Measurements from ENCODE around the gene RASSF6. TPM values are rescaled to one million over a fixed set of nuclear protein-coding genes. Genes with fewer than 3 reads are reported as not detected.

RASSF6 gene
- total RNA-seq, 1 donor = not detected

- H3K4me1 ChIP-seq (ENCODE audit: insufficient read depth, low read length) = no peaks in the 10 kb centered on the region
- H4K20me1 ChIP-seq (ENCODE audit: insufficient read depth, low read length) = no peaks in the 10 kb centered on the region
Measured at GRCh38 chr4:73544620-73545019, 75.6 kb downstream of the RASSF6 start.

DNA sequence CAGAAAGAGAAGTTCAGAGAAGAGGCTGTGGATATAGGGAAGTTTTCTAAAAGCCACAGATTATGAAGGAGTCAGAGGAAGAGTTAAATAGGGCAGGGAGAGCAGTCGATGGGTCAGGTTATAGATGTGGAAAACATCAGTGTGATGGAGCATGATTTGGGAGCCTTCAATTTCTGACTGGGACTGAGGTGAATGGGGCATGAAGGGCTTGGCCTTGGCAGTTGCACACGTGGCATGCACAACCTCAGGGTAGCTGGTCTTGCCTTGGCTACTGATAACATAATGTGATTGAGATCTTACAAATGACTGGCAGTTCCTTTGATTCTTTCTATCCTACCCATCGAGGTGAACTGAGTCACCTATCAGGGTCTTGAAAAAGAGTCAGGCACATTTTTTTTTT lies 79.0 kb downstream of the RASSF6 start:
- no peaks in the 10 kb centered on the region for H3K9me3 ChIP-seq (ENCODE audit: low read depth, low read length)
- no peaks in the 10 kb centered on the region for H4K20me1 ChIP-seq (ENCODE audit: insufficient read depth, low read length)
- H3K27ac ChIP-seq (ENCODE audit: low read depth, low read length) = no peak overlapping the region
- H3K27me3 ChIP-seq (ENCODE audit: insufficient read depth, low read length) = peaks cover 6% of the 10 kb centered on the region
- no peak overlapping the region for H2AFZ ChIP-seq (ENCODE audit: low read length)
- H3K4me2 ChIP-seq (ENCODE audit: insufficient read depth, low read length) = no peak overlapping the region
- TF ChIP-seq, protein P1, sequence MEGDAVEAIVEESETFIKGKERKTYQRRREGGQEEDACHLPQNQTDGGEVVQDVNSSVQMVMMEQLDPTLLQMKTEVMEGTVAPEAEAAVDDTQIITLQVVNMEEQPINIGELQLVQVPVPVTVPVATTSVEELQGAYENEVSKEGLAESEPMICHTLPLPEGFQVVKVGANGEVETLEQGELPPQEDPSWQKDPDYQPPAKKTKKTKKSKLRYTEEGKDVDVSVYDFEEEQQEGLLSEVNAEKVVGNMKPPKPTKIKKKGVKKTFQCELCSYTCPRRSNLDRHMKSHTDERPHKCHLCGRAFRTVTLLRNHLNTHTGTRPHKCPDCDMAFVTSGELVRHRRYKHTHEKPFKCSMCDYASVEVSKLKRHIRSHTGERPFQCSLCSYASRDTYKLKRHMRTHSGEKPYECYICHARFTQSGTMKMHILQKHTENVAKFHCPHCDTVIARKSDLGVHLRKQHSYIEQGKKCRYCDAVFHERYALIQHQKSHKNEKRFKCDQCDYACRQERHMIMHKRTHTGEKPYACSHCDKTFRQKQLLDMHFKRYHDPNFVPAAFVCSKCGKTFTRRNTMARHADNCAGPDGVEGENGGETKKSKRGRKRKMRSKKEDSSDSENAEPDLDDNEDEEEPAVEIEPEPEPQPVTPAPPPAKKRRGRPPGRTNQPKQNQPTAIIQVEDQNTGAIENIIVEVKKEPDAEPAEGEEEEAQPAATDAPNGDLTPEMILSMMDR (IDR thresholded peaks at IDR 0.05; ENCODE audit: extremely low read depth, low read depth, low read length) = no peak
- no peaks in the 10 kb centered on the region for H3K36me3 ChIP-seq (ENCODE audit: insufficient read depth, low read length)
- H3K4me3 ChIP-seq (ENCODE audit: insufficient read depth, low read length) = no peak overlapping the region
- no peak for DNase-seq (ENCODE audit: insufficient read length, low spot score, missing footprints)
- H3K79me2 ChIP-seq (ENCODE audit: insufficient read depth, low read length) = no peaks in the 10 kb centered on the region
- H3K4me1 ChIP-seq (ENCODE audit: insufficient read depth, low read length) = no peaks in the 10 kb centered on the region

More at GRCh38 chr4:73544620-73545019, 75.6 kb downstream of the RASSF6 start:
- H3K27me3 ChIP-seq (ENCODE audit: insufficient read depth, low read length) = no peaks in the 10 kb centered on the region
- H2AFZ ChIP-seq (ENCODE audit: low read length) = no peak overlapping the region
- TF ChIP-seq, protein P1 (IDR thresholded peaks at IDR 0.05; ENCODE audit: extremely low read depth, low read depth, low read length) = no peak
- H3K4me2 ChIP-seq (ENCODE audit: insufficient read depth, low read length) = no peak overlapping the region
- no peaks in the 10 kb centered on the region for H3K9me3 ChIP-seq (ENCODE audit: low read depth, low read length)
- H3K4me3 ChIP-seq (ENCODE audit: insufficient read depth, low read length) = no peak overlapping the region
- no peak for DNase-seq (ENCODE audit: insufficient read length, low spot score, missing footprints)
- H3K36me3 ChIP-seq (ENCODE audit: insufficient read depth, low read length) = no peaks in the 10 kb centered on the region
- no peaks in the 10 kb centered on the region for H3K79me2 ChIP-seq (ENCODE audit: insufficient read depth, low read length)
- no peak overlapping the region for H3K27ac ChIP-seq (ENCODE audit: low read depth, low read length)

DNA sequence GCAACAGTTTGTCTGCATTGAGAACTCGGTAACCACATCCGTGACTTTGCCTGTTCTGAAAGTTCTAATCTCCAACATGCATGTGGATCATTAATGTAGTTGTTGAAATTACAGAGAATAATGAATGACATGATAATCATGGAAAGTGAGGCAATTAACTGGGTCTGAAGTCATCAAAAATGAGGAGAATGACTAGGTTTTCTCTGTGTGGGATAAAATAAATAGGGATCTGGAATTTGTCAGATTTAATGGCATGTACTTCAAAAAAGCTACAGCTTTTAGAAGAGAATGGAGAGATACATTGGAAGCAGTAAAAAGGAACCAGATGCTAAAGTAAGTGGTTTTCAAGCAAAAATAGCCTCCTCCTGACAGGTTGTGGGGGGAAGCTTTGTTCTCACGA lies 79.4 kb downstream of the RASSF6 start:
- H3K27ac ChIP-seq (ENCODE audit: low read depth, low read length) = no peak overlapping the region
- H3K4me2 ChIP-seq (ENCODE audit: insufficient read depth, low read length) = no peak overlapping the region
- H3K4me1 ChIP-seq (ENCODE audit: insufficient read depth, low read length) = no peaks in the 10 kb centered on the region
- no peak overlapping the region for H3K4me3 ChIP-seq (ENCODE audit: insufficient read depth, low read length)
- H4K20me1 ChIP-seq (ENCODE audit: insufficient read depth, low read length) = no peaks in the 10 kb centered on the region
- H3K79me2 ChIP-seq (ENCODE audit: insufficient read depth, low read length) = no peaks in the 10 kb centered on the region
- TF ChIP-seq, protein P1 (IDR thresholded peaks at IDR 0.05; ENCODE audit: extremely low read depth, low read depth, low read length) = no peak
- H3K9me3 ChIP-seq (ENCODE audit: low read depth, low read length) = no peaks in the 10 kb centered on the region
- H3K36me3 ChIP-seq (ENCODE audit: insufficient read depth, low read length) = no peaks in the 10 kb centered on the region
- no peak overlapping the region for H2AFZ ChIP-seq (ENCODE audit: low read length)
- peaks cover 6% of the 10 kb centered on the region for H3K27me3 ChIP-seq (ENCODE audit: insufficient read depth, low read length)
- DNase-seq (ENCODE audit: insufficient read length, low spot score, missing footprints) = no peak

- no peaks in the 10 kb centered on the region for H3K36me3 ChIP-seq (ENCODE audit: insufficient read depth, low read length)
- TF ChIP-seq, protein P1 (IDR thresholded peaks at IDR 0.05; ENCODE audit: extremely low read depth, low read depth, low read length) = no peak
- H3K4me2 ChIP-seq (ENCODE audit: insufficient read depth, low read length) = no peak overlapping the region
- no peak overlapping the region for H3K4me3 ChIP-seq (ENCODE audit: insufficient read depth, low read length)
- DNase-seq (ENCODE audit: insufficient read length, low spot score, missing footprints) = no peak
- peaks cover 6% of the 10 kb centered on the region for H3K27me3 ChIP-seq (ENCODE audit: insufficient read depth, low read length)
- no peak overlapping the region for H2AFZ ChIP-seq (ENCODE audit: low read length)
- no peak overlapping the region for H3K27ac ChIP-seq (ENCODE audit: low read depth, low read length)
- H4K20me1 ChIP-seq (ENCODE audit: insufficient read depth, low read length) = no peaks in the 10 kb centered on the region
- H3K79me2 ChIP-seq (ENCODE audit: insufficient read depth, low read length) = no peaks in the 10 kb centered on the region
- no peaks in the 10 kb centered on the region for H3K4me1 ChIP-seq (ENCODE audit: insufficient read depth, low read length)
- H3K9me3 ChIP-seq (ENCODE audit: low read depth, low read length) = no peaks in the 10 kb centered on the region
Measured at GRCh38 chr4:73539386-73539785, 80.8 kb downstream of the RASSF6 start.

Data from osteoblast (primary cell).